GM23338 (cell line): ENCODE measurements around the gene PARP11. TPM values are rescaled to one million over a fixed set of nuclear protein-coding genes. Genes with fewer than 3 reads are reported as not detected.

Experiments used
- ATAC-seq: fragments of 200-7000 bp; cut with Tn5 transposase; 3 replicates; pipeline ENCODE4 v1.9.1; 2020
- DNase-seq: peaks from one replicate; pipeline ENCODE4 v3.0.0-alpha.2; 2015; ENCODE audit warnings: low spot score
- H2AFZ ChIP-seq: fragments of 200-600 bp; sonication (generic); 2 replicates; pipeline ENCODE4 v1.8.0; 2016; ENCODE audit warnings: antibody characterized with exemption, mild to moderate bottlenecking, moderate library complexity
- H3F3A ChIP-seq: fragments of 200-600 bp; sonication (generic); replicated peaks from 2 replicates; pipeline ENCODE4 v1.8.0; 2017; ENCODE audit warnings: antibody characterized with exemption, mixed run types, low read depth
- H3K27ac ChIP-seq: fragments of 200-600 bp; sonication (generic); 2 replicates; pipeline ENCODE4 v1.6.1; 2016; ENCODE audit warnings: low read depth
- H3K27me3 ChIP-seq: fragments of 200-600 bp; sonication (generic); 2 replicates; pipeline ENCODE4 v1.8.0; 2016; ENCODE audit warnings: mild to moderate bottlenecking, mixed run types, moderate library complexity; ENCODE audit not compliant: insufficient read depth
- H3K36me3 ChIP-seq: fragments of 200-600 bp; sonication (generic); 2 replicates; pipeline ENCODE4 v1.8.0; 2016; ENCODE audit warnings: mild to moderate bottlenecking; ENCODE audit not compliant: insufficient read depth
- H3K4me1 ChIP-seq: fragments of 200-600 bp; sonication (generic); 2 replicates; pipeline ENCODE4 v1.8.0; 2016; ENCODE audit warnings: mild to moderate bottlenecking, moderate library complexity; ENCODE audit not compliant: insufficient read depth
- H3K4me2 ChIP-seq: fragments of 200-600 bp; sonication (generic); 2 replicates; pipeline ENCODE4 v1.7.1; 2017; ENCODE audit warnings: mixed run types
- H3K4me3 ChIP-seq: fragments of 200-600 bp; sonication (generic); 2 replicates; pipeline ENCODE4 v1.6.1; 2016; ENCODE audit warnings: mixed run types
- H3K79me2 ChIP-seq: fragments of 200-600 bp; sonication (generic); replicated peaks from 2 replicates; pipeline ENCODE4 v1.8.0; 2017; ENCODE audit warnings: mild to moderate bottlenecking; ENCODE audit not compliant: insufficient read depth
- H3K9me2 ChIP-seq: fragments of 200-600 bp; sonication (generic); 2 replicates; pipeline ENCODE4 v1.8.0; 2017; ENCODE audit not compliant: insufficient read depth
- H4K20me1 ChIP-seq: fragments of 200-600 bp; sonication (generic); replicated peaks from 2 replicates; pipeline ENCODE4 v1.8.0; 2017; ENCODE audit warnings: mild to moderate bottlenecking; ENCODE audit not compliant: insufficient read depth
- H3K27ac Mint-ChIP-seq: 2 replicates; pipeline ENCODE4 v1.8.0; 2020; ENCODE audit warnings: inconsistent platforms, mild to moderate bottlenecking, moderate library complexity, mixed read lengths
- H3K27me3 Mint-ChIP-seq: 3 replicates; pipeline ENCODE4 v1.8.0; 2022; ENCODE audit warnings: low read depth, mild to moderate bottlenecking, moderate library complexity, mixed read lengths, inconsistent platforms; ENCODE audit not compliant: insufficient read depth, poor library complexity
- H3K36me3 Mint-ChIP-seq: 3 replicates; pipeline ENCODE4 v1.8.0; 2021; ENCODE audit warnings: low read depth, mild to moderate bottlenecking, inconsistent platforms, moderate library complexity, mixed read lengths
- H3K4me1 Mint-ChIP-seq: 3 replicates; pipeline ENCODE4 v1.8.0; 2020; ENCODE audit warnings: mild to moderate bottlenecking, inconsistent platforms, mixed read lengths
- H3K4me3 Mint-ChIP-seq: 3 replicates; pipeline ENCODE4 v1.8.0; 2021; ENCODE audit warnings: moderate library complexity, mild to moderate bottlenecking, inconsistent platforms, mixed read lengths
- H3K9me3 Mint-ChIP-seq: 3 replicates; pipeline ENCODE4 v1.8.0; 2020; ENCODE audit warnings: moderate library complexity, mild to moderate bottlenecking, inconsistent platforms, mixed read lengths
- CREB1 ChIP-seq: fragments of 250-450 bp; sonication (Bioruptor Pico); IDR thresholded peaks from 2 replicates; pipeline ENCODE4 v1.5.0; 2020; ENCODE audit warnings: low read depth, mild to moderate bottlenecking, moderate library complexity
- ETS1 ChIP-seq: IDR thresholded peaks from 2 replicates; pipeline ENCODE4 v1.6.1; 2016; ENCODE audit warnings: antibody characterized with exemption
- JUNB ChIP-seq: IDR thresholded peaks from one replicate; pipeline ENCODE4 v1.6.1; 2016; ENCODE audit warnings: antibody characterized with exemption; ENCODE audit not compliant: unreplicated experiment
- NANOG ChIP-seq: IDR thresholded peaks from 2 replicates; pipeline ENCODE4 v1.6.1; 2016; ENCODE audit warnings: antibody characterized with exemption, borderline replicate concordance
- POLR2AphosphoS5 ChIP-seq: IDR thresholded peaks from 2 replicates; pipeline ENCODE4 v1.6.1; 2016; ENCODE audit warnings: antibody characterized with exemption, low read depth
- REST ChIP-seq: IDR thresholded peaks from one replicate; pipeline ENCODE4 v1.6.1; 2018; ENCODE audit warnings: antibody characterized with exemption; ENCODE audit not compliant: unreplicated experiment
- ZNF114 ChIP-seq: fragments of 250-450 bp; sonication (Bioruptor Pico); IDR thresholded peaks from 2 replicates; pipeline ENCODE4 v1.5.0; 2020; ENCODE audit warnings: mild to moderate bottlenecking, moderate library complexity
- ZNF331 ChIP-seq: fragments of 250-450 bp; sonication (Bioruptor Pico); IDR thresholded peaks from 2 replicates; pipeline ENCODE4 v1.5.0; 2020; ENCODE audit warnings: low read depth, mild to moderate bottlenecking, moderate library complexity
- polyA plus RNA-seq: library from polyadenylated mRNA; unstranded; fragments of >200 nt; fragmentation: Nextera tagmentation; extraction: Ambion mirVana; gene quantifications from 2 replicates; pipeline ENCODE4 v1.2.1, GENCODE V29; 2016
- total RNA-seq: library from RNA; depleted of rRNA; stranded (reverse); fragments of >200 nt; shearing (Covaris generic); gene quantifications from 2 replicates; pipeline ENCODE4 v1.2.3, GENCODE V29; 2014
- TF ChIP-seq, protein P1 (sequence below): fragments of 250-450 bp; sonication (Bioruptor Pico); IDR thresholded peaks from 2 replicates; pipeline ENCODE4 v1.5.0; 2020; ENCODE audit warnings: mild to moderate bottlenecking, moderate library complexity
- TF ChIP-seq, protein P2 (sequence below), 2 experiments: fragments of 200-600 bp in 1 of 2; sonication (generic) in 1 of 2; conservative IDR thresholded peaks; 2 replicates each; pipeline versions ENCODE4 v1.5.1 to v1.6.1; 2016 to 2017; ENCODE audit warnings: antibody characterized with exemption in 2 of 2, low read depth in 2 of 2, mild to moderate bottlenecking in 2 of 2, moderate library complexity in 1 of 2

PARP11 gene
- total and polyA plus RNA-seq, 2 experiments from 2014 or later = 4.8 to 11.5 TPM

- TF ChIP-seq, protein P1, sequence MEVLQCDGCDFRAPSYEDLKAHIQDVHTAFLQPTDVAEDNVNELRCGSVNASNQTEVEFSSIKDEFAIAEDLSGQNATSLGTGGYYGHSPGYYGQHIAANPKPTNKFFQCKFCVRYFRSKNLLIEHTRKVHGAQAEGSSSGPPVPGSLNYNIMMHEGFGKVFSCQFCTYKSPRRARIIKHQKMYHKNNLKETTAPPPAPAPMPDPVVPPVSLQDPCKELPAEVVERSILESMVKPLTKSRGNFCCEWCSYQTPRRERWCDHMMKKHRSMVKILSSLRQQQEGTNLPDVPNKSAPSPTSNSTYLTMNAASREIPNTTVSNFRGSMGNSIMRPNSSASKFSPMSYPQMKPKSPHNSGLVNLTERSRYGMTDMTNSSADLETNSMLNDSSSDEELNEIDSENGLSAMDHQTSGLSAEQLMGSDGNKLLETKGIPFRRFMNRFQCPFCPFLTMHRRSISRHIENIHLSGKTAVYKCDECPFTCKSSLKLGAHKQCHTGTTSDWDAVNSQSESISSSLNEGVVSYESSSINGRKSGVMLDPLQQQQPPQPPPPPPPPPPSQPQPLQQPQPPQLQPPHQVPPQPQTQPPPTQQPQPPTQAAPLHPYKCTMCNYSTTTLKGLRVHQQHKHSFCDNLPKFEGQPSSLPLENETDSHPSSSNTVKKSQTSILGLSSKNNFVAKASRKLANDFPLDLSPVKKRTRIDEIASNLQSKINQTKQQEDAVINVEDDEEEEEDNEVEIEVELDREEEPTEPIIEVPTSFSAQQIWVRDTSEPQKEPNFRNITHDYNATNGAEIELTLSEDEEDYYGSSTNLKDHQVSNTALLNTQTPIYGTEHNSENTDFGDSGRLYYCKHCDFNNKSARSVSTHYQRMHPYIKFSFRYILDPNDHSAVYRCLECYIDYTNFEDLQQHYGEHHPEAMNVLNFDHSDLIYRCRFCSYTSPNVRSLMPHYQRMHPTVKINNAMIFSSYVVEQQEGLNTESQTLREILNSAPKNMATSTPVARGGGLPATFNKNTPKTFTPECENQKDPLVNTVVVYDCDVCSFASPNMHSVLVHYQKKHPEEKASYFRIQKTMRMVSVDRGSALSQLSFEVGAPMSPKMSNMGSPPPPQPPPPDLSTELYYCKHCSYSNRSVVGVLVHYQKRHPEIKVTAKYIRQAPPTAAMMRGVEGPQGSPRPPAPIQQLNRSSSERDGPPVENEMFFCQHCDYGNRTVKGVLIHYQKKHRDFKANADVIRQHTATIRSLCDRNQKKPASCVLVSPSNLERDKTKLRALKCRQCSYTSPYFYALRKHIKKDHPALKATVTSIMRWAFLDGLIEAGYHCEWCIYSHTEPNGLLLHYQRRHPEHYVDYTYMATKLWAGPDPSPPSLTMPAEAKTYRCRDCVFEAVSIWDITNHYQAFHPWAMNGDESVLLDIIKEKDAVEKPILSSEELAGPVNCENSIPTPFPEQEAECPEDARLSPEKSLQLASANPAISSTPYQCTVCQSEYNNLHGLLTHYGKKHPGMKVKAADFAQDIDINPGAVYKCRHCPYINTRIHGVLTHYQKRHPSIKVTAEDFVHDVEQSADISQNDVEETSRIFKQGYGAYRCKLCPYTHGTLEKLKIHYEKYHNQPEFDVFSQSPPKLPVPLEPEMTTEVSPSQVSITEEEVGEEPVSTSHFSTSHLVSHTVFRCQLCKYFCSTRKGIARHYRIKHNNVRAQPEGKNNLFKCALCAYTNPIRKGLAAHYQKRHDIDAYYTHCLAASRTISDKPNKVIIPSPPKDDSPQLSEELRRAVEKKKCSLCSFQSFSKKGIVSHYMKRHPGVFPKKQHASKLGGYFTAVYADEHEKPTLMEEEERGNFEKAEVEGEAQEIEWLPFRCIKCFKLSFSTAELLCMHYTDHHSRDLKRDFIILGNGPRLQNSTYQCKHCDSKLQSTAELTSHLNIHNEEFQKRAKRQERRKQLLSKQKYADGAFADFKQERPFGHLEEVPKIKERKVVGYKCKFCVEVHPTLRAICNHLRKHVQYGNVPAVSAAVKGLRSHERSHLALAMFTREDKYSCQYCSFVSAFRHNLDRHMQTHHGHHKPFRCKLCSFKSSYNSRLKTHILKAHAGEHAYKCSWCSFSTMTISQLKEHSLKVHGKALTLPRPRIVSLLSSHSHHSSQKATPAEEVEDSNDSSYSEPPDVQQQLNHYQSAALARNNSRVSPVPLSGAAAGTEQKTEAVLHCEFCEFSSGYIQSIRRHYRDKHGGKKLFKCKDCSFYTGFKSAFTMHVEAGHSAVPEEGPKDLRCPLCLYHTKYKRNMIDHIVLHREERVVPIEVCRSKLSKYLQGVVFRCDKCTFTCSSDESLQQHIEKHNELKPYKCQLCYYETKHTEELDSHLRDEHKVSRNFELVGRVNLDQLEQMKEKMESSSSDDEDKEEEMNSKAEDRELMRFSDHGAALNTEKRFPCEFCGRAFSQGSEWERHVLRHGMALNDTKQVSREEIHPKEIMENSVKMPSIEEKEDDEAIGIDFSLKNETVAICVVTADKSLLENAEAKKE (CRISPR knock-in tag) = no peak
- TF ChIP-seq, protein P2, sequence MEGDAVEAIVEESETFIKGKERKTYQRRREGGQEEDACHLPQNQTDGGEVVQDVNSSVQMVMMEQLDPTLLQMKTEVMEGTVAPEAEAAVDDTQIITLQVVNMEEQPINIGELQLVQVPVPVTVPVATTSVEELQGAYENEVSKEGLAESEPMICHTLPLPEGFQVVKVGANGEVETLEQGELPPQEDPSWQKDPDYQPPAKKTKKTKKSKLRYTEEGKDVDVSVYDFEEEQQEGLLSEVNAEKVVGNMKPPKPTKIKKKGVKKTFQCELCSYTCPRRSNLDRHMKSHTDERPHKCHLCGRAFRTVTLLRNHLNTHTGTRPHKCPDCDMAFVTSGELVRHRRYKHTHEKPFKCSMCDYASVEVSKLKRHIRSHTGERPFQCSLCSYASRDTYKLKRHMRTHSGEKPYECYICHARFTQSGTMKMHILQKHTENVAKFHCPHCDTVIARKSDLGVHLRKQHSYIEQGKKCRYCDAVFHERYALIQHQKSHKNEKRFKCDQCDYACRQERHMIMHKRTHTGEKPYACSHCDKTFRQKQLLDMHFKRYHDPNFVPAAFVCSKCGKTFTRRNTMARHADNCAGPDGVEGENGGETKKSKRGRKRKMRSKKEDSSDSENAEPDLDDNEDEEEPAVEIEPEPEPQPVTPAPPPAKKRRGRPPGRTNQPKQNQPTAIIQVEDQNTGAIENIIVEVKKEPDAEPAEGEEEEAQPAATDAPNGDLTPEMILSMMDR (conservative IDR thresholded peaks at IDR 0.05; ENCODE audit: low read depth in 2 of 2) = no peak
- TF ChIP-seq ETS1 = no peak
Observed at GRCh38 chr12:3790642-3791041, 82.6 kb downstream of the PARP11 start (continued).

DNA sequence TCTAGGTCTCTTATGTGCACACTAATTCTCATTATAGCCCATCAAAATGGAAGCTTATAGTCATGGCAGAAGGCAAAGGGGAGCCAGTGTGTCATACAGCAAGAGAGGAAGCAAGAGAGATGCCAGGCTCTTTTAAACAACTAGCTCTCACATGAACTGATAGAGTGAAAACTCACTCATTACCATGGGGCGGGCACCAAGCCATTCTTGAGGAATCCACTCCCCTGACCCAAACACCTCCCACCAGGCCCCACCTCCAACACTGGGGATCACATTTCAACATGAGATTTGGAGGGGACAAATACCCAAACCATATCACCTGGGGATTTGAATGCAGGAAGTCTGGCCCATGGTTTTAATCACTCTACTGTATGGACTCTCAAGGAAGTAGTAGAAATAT lies 83.4 kb downstream of the PARP11 start:
- Histone ChIP-seq H3K27ac (no peak overlapping the region; the same call in 1 of the 2 replicates), H3K79me2 (no peaks in the 10 kb centered on the region), H2AFZ (no peak overlapping the region), H3K4me3 (no peak overlapping the region), H3F3A (no peaks in the 10 kb centered on the region), H3K4me1 (peaks cover 44% of the 10 kb centered on the region), H3K27me3 (no peaks in the 10 kb centered on the region), H3K4me2 (peak overlapping the region; percentile 46; the same call in 1 of the 2 replicates), H4K20me1 (no peaks in the 10 kb centered on the region), H3K36me3 (no peaks in the 10 kb centered on the region; the same call in 1 of the 2 replicates), H3K9me2 (no peaks in the 10 kb centered on the region)
- Mint-ChIP-seq H3K4me3 (no peak overlapping the region), H3K27me3 (peaks cover 5% of the 10 kb centered on the region), H3K36me3 (peaks cover 8% of the 10 kb centered on the region; the same call in 2 of the 3 replicates), H3K4me1 (peaks cover 37% of the 10 kb centered on the region), H3K27ac (peak overlapping the region; percentile 25; the same call in 1 of the 2 replicates), H3K9me3 (no peaks in the 10 kb centered on the region; the same call in 1 of the 3 replicates)
- ATAC-seq (peak; percentile 84), DNase-seq (peak; percentile 47)
- TF ChIP-seq ZNF114 (CRISPR knock-in tag) (no peak), REST (no peak), NANOG (no peak), ZNF331 (no peak), JUNB (no peak), CREB1 (CRISPR knock-in tag) (no peak), POLR2AphosphoS5 (no peak)
